OCI-LY3 (cell line): ENCODE measurements around the gene EPHB1.

Source experiments
- H2AFZ ChIP-seq: fragments of 200-600, 300-600 bp; shearing (Covaris generic); 2 replicates; pipeline ENCODE4 v1.6.0; 2014; ENCODE audit warnings: antibody characterized with exemption, low read depth, low read length
- H3K27ac ChIP-seq: fragments of 200-600, 300-600 bp; sonication (generic); 2 replicates; pipeline ENCODE4 v1.5.1; 2014; ENCODE audit warnings: mild to moderate bottlenecking, low read length, moderate library complexity, mixed read lengths
- H3K27me3 ChIP-seq: fragments of 200-600, 300-600 bp; sonication (generic); 2 replicates; pipeline ENCODE4 v1.6.1; 2014; ENCODE audit warnings: low read depth, low read length, mixed read lengths
- H3K36me3 ChIP-seq: fragments of 200-600, 300-600 bp; sonication (generic); replicated peaks from 2 replicates; pipeline ENCODE3; 2014; ENCODE audit warnings: low read depth, low read length, mixed read lengths
- H3K4me1 ChIP-seq: fragments of 300-600, 200-600 bp; sonication (generic); 2 replicates; pipeline ENCODE4 v1.6.1; 2014; ENCODE audit warnings: low read length, mixed read lengths
- H3K4me2 ChIP-seq: fragments of 200-600, 300-600 bp; sonication (generic); 2 replicates; pipeline ENCODE4 v1.6.1; 2014; ENCODE audit warnings: low read length, mixed read lengths
- H3K4me3 ChIP-seq: fragments of 300-600, 200-600 bp; sonication (generic); 2 replicates; pipeline ENCODE4 v1.5.1; 2014; ENCODE audit warnings: antibody characterized with exemption, mild to moderate bottlenecking, low read length, moderate library complexity
- H3K79me2 ChIP-seq: fragments of 300-600, 200-600 bp; shearing (Covaris generic); 2 replicates; pipeline ENCODE4 v1.6.1; 2014; ENCODE audit warnings: mild to moderate bottlenecking, low read length, mixed read lengths
- H3K9ac ChIP-seq: fragments of 300-600, 200-600 bp; shearing (Covaris generic); 2 replicates; pipeline ENCODE4 v1.6.0; 2014; ENCODE audit warnings: mild to moderate bottlenecking, low read length, moderate library complexity
- H3K9me3 ChIP-seq: fragments of 200-600, 300-600 bp; shearing (Covaris generic); 2 replicates; pipeline ENCODE4 v1.6.1; 2014; ENCODE audit warnings: low read length, mixed read lengths; ENCODE audit not compliant: insufficient read depth
- H4K20me1 ChIP-seq: fragments of 200-600, 300-600 bp; sonication (generic); 2 replicates; pipeline ENCODE4 v1.6.1; 2016; ENCODE audit warnings: low read length, mixed read lengths; ENCODE audit not compliant: insufficient read depth
- CTCF ChIP-seq: fragments of 200-600, 300-600 bp; sonication (generic); IDR thresholded peaks from 2 replicates; pipeline ENCODE4 v1.5.1; 2014; ENCODE audit warnings: antibody characterized with exemption, low read length, low read depth
- EZH2phosphoT487 ChIP-seq: fragments of 200-600 bp; shearing (Covaris generic); IDR thresholded peaks from 2 replicates; pipeline ENCODE4 v1.6.1; 2018; ENCODE audit warnings: antibody characterized with exemption, mixed run types, low read depth

Gene EPHB1

GRCh38 chr3:135007607-135008006 is 212.5 kb downstream of the EPHB1 start:
- H3K27me3 ChIP-seq: no peaks in the 10 kb centered on the region
- H3K9me3 ChIP-seq: no peaks in the 10 kb centered on the region
- H3K36me3 ChIP-seq: peaks cover 34% of the 10 kb centered on the region
- peaks cover 64% of the 10 kb centered on the region for H3K79me2 ChIP-seq
- H3K9ac ChIP-seq: no peak overlapping the region
- no peak overlapping the region for H3K4me2 ChIP-seq
- H3K4me1 ChIP-seq: no peaks in the 10 kb centered on the region
- H3K4me3 ChIP-seq: no peak overlapping the region
- H2AFZ ChIP-seq: no peak overlapping the region
- no peak for TF ChIP-seq CTCF
- TF ChIP-seq EZH2phosphoT487: no peak
- peaks cover 64% of the 10 kb centered on the region for H4K20me1 ChIP-seq
- H3K27ac ChIP-seq: no peak overlapping the region

GRCh38 chr3:135008326-135008725 is 213.3 kb downstream of the EPHB1 start:
- Histone ChIP-seq H3K9ac (no peak overlapping the region), H3K9me3 (no peaks in the 10 kb centered on the region), H2AFZ (no peak overlapping the region)

GRCh38 chr3:135009014-135009413 is 214.0 kb downstream of the EPHB1 start:
- no peak overlapping the region for H3K27ac ChIP-seq
- TF ChIP-seq EZH2phosphoT487 (no peak), CTCF (no peak)

More at GRCh38 chr3:135008326-135008725, 213.3 kb downstream of the EPHB1 start:
- H3K27me3 ChIP-seq: no peaks in the 10 kb centered on the region
- H3K4me2 ChIP-seq: no peak overlapping the region
- H4K20me1 ChIP-seq: peaks cover 72% of the 10 kb centered on the region
- H3K36me3 ChIP-seq: peaks cover 42% of the 10 kb centered on the region
- peaks cover 71% of the 10 kb centered on the region for H3K79me2 ChIP-seq
- no peak overlapping the region for H3K4me3 ChIP-seq
- no peaks in the 10 kb centered on the region for H3K4me1 ChIP-seq
- no peak for TF ChIP-seq CTCF
- no peak for TF ChIP-seq EZH2phosphoT487
- H3K27ac ChIP-seq: no peak overlapping the region

DNA sequence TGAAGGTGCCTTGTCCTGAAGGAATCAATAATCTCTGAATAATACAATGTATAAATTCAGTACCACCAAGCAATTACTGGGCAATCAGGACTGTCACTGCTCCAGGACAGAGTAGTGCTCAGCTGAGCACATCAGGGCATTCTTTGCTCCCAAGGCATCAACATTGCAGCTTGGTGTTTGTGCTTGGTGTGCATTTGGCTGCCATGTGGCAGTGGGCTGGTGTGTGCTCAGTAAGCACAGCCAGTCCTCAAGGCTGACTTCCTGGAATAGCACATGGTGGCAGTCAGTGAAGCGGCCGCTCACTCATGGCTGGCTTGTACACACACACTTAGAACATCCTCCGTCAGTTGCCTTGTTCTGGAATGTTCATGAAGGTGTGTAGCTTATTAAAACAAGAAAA is 217.0 kb downstream of the EPHB1 start:
- peaks cover 52% of the 10 kb centered on the region for H3K36me3 ChIP-seq
- H3K9me3 ChIP-seq: no peaks in the 10 kb centered on the region
- H3K4me3 ChIP-seq: no peak overlapping the region
- H3K27me3 ChIP-seq: no peaks in the 10 kb centered on the region
- no peak overlapping the region for H3K9ac ChIP-seq
- no peak overlapping the region for H3K4me2 ChIP-seq
- H4K20me1 ChIP-seq: peaks cover 94% of the 10 kb centered on the region
- TF ChIP-seq EZH2phosphoT487 (no peak), CTCF (no peak)
- H2AFZ ChIP-seq: no peak overlapping the region
- peaks cover 94% of the 10 kb centered on the region for H3K79me2 ChIP-seq
- no peaks in the 10 kb centered on the region for H3K4me1 ChIP-seq
- H3K27ac ChIP-seq: no peak overlapping the region

More at GRCh38 chr3:135009014-135009413, 214.0 kb downstream of the EPHB1 start:
- H3K9ac ChIP-seq: no peak overlapping the region
- H3K27me3 ChIP-seq: no peaks in the 10 kb centered on the region
- H3K36me3 ChIP-seq: peaks cover 47% of the 10 kb centered on the region
- H3K79me2 ChIP-seq: peaks cover 78% of the 10 kb centered on the region
- H4K20me1 ChIP-seq: peaks cover 79% of the 10 kb centered on the region
- H3K4me3 ChIP-seq: no peak overlapping the region
- no peaks in the 10 kb centered on the region for H3K4me1 ChIP-seq
- no peaks in the 10 kb centered on the region for H3K9me3 ChIP-seq
- H2AFZ ChIP-seq: no peak overlapping the region
- no peak overlapping the region for H3K4me2 ChIP-seq
